ENCODE data around the gene CGA.

Gene CGA

GRCh38 chr6:87089135-87089534 is 5.8 kb downstream of the CGA start:
- no peak overlapping the region for H3K4me3 ChIP-seq (ENCODE audit: low read depth, low read length)

DNA sequence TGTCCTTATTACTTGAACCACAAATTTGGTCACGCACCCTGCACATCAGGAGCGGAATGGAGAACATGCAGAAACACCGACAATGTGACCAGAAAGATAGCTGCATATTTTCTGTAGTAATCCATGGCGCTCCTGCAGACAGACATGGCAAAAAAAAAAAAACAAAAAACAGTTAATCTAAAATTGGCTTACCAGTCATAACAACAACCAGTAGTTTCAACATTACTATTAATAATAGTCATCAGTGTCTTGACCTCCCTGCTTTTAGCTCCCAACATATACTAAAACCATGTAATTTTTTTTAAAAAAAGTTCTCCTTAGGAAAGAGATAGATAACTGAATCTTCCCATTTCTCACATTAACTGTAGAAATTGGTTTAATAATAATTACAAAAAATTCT is 6.8 kb downstream of the CGA start:
- no peak overlapping the region for H3K4me3 ChIP-seq (ENCODE audit: low read depth, low read length)

- no peak overlapping the region for H3K4me3 ChIP-seq (ENCODE audit: low read depth, low read length)
Measured at GRCh38 chr6:87082160-87082721, 12.7 kb downstream of the CGA start.

- no peak overlapping the region for H3K4me3 ChIP-seq (ENCODE audit: low read depth, low read length)
Measured at GRCh38 chr6:87078983-87079616, 15.8 kb downstream of the CGA start.

DNA sequence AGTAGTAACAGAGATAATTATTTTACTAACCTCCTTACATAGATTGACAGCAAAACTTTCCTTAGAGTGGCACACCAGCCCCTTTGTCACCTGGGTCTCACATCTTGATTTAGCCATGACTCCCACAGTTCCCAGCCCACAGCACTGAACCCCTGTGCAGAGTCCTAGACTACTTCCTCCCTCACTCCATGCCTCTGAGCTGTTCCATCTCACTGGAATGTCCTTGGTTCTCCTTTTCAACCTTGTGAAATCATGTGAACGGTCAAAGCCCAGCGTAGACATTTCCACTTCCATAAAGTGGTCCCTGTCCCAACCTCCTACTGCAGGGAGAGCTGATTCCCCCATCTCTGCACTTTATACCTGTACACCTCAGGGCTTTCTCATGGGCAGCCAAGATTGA is 19.7 kb downstream of the CGA start:
- no peak overlapping the region for H3K4me3 ChIP-seq (ENCODE audit: low read depth, low read length)

GRCh38 chr6:87074101-87074621 is 20.7 kb downstream of the CGA start:
- H3K4me3 ChIP-seq (ENCODE audit: low read depth, low read length) = no peak overlapping the region

- no peak overlapping the region for H3K4me3 ChIP-seq (ENCODE audit: low read depth, low read length)
Measured at GRCh38 chr6:87071683-87072082, 23.2 kb downstream of the CGA start.

DNA sequence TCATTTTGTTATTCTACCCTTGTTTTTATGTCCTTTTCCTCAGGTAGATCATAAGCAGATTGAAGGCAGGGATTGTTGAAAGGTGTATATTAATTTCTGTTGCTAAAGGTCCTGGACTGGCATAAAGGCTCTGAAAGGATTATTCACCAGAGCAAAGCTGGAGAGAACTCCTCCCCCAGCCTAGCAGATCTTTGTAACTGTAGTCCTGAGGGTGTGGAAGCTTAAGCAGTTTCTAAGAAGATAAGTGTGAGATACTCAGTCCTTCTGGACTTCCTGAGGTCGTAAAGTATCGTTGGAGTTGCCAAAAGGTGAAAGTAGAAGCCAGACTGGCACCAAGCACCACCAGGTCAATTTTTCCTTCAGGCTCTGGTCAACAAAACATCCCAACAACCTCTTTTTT is 24.2 kb downstream of the CGA start:
- H3K4me3 ChIP-seq (ENCODE audit: low read depth, low read length) = no peak overlapping the region

DNA sequence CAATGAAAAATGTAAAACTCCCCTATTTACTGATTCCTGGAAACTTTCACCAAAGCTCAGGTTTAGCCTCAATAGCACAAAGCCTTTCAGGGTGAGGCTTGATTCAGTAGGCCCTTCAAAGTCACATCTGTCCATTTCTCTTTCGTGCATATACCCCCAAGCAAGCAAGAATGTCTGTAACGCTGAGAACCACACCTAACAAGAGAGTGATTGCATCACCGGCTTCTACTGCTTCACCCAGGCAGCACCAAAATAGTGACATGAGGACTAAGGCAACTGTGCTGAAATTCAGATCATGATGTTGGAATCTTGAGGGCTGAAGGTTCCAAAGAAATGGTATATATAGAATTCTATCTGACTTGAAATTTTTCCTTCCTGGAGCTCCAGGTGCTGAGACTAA is 26.1 kb downstream of the CGA start:
- H3K4me3 ChIP-seq (ENCODE audit: low read depth, low read length) = no peak overlapping the region

DNA sequence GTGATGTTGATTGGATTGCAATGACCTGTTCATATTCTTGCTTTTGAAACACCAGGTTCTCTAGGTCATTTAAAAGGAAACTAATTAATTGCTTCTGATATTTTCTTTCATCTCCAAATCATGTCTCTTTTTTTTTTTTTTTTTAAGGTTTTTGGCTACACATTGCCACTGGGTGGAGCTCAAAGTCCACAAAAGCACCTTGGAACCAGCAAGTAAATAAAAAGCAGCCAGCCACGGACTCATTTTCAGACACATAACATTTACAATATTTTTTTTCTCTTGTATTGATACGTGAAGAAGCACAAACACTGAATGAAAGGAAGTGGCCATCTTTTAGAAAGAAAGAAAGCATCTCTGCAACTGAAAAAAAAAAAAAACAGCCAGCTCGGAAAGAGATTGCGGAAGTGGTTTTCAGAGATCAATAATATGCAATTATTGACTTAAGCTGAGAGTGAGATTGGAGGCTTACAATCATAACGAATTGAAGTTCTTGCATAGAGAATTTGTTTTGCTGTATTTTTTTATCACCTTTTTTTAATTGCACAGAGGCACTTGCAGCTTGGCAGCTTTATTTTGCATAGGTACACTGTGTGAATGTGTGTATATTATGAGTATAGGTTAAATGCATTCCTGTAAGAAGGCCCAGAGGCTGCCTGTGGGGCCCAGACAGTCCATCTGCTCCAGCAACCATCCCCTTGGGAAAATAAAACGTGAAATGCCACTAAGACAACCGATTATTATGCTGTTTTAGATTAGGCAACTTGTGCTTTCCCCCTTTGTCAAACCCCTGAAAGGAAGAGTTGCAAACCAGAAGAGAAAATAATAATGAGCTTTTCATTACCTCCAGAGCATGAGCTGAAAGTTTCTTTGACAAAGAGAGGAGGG is 28.2 kb downstream of the CGA start:
- no peak overlapping the region for H3K4me3 ChIP-seq (ENCODE audit: low read depth, low read length)

DNA sequence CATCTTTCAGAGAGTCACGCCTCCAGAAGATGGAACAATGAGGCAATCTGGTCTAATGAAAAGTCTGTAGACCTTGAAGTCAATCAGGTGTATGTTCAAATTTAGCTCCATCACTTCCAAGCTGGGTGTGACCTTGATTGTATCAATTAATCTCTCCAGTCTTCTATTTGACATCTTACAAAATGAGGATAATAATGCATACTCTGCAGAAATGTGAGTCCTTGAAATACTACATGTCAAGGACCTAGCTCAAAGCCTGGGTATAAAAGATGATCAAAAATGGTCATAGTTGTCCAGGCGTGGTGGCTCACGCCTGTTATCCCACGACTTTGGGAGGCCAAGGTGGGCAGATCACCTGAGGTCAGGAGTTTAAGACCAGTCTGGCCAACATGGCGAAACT is 29.8 kb downstream of the CGA start:
- no peak overlapping the region for H3K4me3 ChIP-seq (ENCODE audit: low read depth, low read length)

GRCh38 chr6:87059943-87060342 is 35.0 kb downstream of the CGA start:
- no peak overlapping the region for H3K4me3 ChIP-seq (ENCODE audit: low read depth, low read length)

DNA sequence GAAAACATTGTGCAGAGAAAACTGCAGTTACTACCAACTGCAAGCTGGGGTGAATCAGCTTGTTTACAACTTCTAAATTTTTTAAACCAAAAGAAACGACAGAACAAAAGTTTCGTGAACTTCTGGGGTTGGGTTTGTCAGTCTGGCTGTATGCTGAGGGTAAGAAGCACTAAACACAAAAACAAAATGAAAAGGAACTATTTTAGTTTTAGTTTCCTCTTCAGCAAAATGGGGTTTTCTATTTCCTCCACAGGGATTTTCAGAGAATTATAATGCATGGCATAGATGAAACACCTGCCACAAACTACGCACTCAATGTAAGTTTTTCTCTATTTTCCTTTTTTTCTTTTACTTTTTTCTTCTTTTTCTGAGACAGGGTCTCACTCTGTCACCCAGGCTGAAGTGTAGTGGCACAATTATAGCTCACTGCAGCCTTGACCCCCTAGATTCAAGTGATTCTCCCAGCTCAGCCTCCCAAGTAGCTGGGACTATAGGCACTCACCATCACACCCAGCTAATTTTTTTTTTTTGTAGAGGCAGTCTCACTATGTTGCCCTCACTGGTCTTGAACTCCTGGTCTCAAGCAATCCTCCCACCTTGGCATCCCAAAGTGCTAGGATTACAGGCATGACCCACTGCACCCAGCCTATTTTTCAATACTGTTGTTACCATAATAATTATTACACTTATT is 40.6 kb downstream of the CGA start:
- no peak overlapping the region for H3K4me3 ChIP-seq (ENCODE audit: low read depth, low read length)

- H3K4me3 ChIP-seq (ENCODE audit: low read depth, low read length) = no peak overlapping the region
Measured at GRCh38 chr6:87053312-87053711, 41.6 kb downstream of the CGA start.

- no peak overlapping the region for H3K4me3 ChIP-seq (ENCODE audit: low read depth, low read length)
Measured at GRCh38 chr6:87049779-87050178, 45.1 kb downstream of the CGA start.

DNA sequence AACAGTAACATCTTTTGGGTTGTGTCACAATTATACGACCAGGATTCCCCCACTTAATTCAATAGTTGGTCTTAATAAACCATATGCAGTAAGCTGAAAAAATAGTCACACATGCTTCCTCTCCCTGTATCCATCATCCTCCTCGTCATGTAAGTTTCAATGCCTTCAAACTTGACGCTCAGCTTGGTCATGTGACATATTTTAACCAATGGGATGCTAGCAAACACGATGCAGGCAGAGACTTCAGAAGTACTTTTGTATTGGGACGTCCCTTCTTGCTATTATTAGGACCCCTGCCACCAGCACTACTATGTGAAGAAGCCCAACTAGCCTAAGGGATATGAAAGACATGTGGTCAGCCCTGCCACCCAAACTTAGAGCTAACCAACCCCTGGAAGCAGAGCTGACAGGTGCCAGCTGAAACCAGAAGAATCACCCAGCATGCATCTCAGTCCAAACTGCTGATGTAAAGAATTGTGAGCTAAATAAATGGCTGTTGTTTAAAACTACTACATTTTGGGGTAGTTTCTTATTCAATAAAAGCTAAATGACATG is 49.3 kb downstream of the CGA start:
- H3K4me3 ChIP-seq (ENCODE audit: low read depth, low read length) = no peak overlapping the region

- no peak overlapping the region for H3K4me3 ChIP-seq (ENCODE audit: low read depth, low read length)
Measured at GRCh38 chr6:87040729-87041128, 54.2 kb downstream of the CGA start.
